ENCODE measurements around the gene RXRA. TPM values are rescaled to one million over a fixed set of nuclear protein-coding genes. Genes with fewer than 3 reads are reported as not detected.
A peak's percentile ranks its signal among the peaks of the same experiment; 100 is the strongest.

The RXRA gene
- total RNA-seq, 1 experiment from 2014 or later, result 14.1 TPM

- no peak for DNase-seq (ENCODE audit: low read depth)
Measured at GRCh38 chr9:134399435-134400056, 73.3 kb downstream of the RXRA start.

DNA sequence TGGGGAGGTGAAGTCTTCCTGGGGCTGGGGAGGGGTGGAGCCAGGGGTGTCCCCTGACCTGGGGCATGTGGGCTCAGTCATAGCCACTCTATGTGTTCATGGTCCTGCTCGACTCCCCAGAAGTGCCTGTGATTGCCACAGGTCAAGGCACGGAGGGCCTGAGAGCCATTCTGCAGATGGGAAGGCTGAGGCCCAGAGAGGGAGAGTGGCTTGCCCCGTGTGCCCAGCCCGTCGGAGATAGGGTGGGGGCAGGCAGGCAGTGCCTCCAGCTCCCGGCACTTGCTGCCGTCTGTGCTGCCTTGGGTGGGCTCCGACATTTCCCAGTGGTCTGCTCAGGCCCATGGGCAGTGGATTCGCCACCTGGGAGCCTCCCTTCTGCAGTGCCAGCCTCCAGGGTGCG is 74.0 kb downstream of the RXRA start:
- DNase-seq (ENCODE audit: low read depth), result no peak

DNA sequence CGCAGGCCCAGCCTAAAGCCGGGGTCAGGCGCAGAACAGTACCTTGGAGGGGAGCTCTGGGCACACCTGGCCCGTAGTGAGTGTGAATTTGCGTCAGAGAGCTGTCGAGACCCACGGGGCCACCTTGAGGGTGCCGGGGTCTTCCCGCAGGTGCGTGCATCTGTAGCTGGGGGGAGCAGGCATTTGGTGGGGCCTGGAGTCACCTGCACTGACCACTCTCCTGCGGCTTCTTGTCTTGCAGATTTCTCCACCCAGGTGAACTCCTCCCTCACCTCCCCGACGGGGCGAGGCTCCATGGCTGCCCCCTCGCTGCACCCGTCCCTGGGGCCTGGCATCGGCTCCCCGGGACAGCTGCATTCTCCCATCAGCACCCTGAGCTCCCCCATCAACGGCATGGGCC is 75.1 kb downstream of the RXRA start:
- DNase-seq (ENCODE audit: low read depth), result no peak

DNA sequence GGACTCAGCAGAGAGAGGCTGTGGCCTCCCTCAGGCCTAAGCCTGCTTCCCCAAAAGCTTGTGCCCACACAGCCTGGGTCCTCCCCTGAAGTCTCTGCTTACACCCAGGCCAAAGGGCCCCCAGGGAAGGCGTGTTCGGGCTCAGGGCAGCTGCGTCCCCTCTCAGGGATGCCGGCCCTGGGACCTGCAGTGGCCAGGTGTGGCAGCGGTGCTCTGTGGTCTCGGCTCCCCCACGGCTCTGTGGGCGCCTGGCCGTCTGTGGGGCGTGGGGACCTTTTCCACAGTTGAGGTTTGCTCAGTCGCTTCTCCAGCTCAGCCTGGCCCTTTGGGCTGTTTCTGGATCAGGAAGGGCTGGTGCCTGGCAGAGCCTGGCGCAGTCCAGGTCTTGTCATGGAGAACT is 75.9 kb downstream of the RXRA start:
- DNase-seq (ENCODE audit: low read depth), result no peak

- DNase-seq (ENCODE audit: low read depth), result no peak
Measured at GRCh38 chr9:134403292-134403681, 77.0 kb downstream of the RXRA start.

- peak; percentile 93 for DNase-seq (ENCODE audit: low read depth)
Measured at GRCh38 chr9:134403682-134404301, 77.5 kb downstream of the RXRA start.

- DNase-seq (ENCODE audit: low read depth), result no peak
Measured at GRCh38 chr9:134404376-134405358, 78.4 kb downstream of the RXRA start.

GRCh38 chr9:134405527-134405926 is 79.3 kb downstream of the RXRA start:
- no peak for DNase-seq (ENCODE audit: low read depth)

DNA sequence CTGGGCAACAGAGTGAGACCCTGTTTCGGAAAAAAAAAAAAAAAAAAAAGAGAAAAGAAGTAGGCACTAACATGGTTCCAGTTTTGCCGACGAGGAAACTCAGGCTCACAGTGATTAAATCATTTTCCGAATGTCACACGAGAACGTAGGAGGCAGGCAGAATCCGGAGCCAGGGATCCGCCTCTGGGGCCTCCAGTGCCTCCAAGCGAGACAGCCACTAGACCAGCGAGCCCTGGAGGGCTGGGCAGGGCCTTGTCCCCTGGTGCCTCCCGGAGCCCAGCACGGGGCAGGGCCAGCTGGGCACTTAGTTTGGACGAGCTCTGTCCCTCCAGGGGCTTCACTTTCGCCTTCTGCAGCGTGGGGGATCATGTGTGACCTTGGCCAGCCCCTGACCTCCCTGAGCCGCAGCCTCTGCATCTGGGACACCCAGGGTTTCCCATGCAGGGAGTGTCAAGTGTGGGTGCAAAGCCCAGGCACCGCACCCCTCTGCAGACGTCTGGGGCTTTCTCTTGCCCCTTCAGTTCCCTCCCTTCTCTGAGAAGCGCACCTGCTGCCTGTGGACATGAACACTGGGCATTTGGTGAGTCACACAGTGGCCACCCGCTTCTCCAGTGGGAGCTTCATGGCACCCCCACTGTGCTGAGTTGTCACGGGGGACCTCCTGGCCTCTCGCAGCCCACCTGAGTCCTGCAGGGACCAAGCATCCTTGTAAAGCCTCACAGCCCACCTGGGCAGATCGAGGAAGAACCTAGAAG is 80.3 kb downstream of the RXRA start:
- peak; percentile 53 for DNase-seq (ENCODE audit: low read depth)

- peak; percentile 98 for DNase-seq (ENCODE audit: low read depth)
Measured at GRCh38 chr9:134407121-134407779, 81.0 kb downstream of the RXRA start.

DNA sequence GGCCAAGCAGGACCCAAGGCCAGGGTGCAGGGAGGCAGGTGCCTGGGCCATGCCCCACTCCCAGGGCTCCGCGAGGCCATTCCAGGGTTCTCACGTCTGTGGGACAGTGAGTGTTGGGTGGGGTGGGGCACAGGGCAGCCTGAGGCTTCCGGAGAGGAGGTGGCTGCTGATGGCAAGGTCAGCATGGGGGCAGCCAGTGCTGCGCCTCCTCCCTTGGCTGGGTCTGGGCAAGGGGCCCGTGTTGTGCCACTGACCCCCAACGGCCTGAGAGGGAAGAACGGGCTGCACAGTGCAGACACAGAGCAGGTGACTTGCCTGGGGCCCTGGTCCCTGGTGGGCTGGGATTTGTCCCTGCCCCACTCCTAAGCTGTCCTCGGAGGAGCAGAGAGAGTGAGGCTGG is 82.1 kb downstream of the RXRA start:
- peak; percentile 46 for DNase-seq (ENCODE audit: low read depth)

DNA sequence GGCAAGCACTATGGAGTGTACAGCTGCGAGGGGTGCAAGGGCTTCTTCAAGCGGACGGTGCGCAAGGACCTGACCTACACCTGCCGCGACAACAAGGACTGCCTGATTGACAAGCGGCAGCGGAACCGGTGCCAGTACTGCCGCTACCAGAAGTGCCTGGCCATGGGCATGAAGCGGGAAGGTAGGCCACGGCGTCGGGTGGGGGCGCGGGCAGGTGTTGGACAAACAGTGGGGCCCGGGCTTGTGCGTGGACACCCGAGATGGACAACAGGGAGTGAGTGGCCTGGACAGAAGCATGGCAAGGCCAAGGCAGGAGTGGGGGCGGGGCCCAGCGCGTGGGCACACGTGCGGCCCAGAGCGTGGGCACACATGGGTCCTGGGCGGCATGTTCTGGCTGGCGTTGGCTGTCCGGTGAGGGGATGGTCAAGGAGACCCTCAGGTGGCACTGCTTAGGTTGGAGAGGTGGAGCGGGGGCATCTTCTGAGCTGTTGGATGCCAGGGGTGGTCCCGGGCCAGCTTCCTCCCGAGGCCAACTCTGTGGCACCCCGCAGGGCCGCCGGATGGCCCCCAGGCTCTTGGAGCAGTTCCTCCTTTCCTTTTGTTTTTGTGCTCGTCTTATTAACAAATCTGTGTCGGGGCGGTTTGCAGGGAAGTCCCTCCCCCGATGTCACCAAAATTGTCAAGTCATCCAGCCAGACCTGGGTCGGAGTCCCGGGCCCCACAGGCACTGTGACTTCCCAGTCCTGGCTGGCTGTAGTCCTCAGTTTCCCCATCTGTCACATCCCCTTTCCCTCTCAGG is 82.9 kb downstream of the RXRA start:
- no peak for DNase-seq (ENCODE audit: low read depth)

DNA sequence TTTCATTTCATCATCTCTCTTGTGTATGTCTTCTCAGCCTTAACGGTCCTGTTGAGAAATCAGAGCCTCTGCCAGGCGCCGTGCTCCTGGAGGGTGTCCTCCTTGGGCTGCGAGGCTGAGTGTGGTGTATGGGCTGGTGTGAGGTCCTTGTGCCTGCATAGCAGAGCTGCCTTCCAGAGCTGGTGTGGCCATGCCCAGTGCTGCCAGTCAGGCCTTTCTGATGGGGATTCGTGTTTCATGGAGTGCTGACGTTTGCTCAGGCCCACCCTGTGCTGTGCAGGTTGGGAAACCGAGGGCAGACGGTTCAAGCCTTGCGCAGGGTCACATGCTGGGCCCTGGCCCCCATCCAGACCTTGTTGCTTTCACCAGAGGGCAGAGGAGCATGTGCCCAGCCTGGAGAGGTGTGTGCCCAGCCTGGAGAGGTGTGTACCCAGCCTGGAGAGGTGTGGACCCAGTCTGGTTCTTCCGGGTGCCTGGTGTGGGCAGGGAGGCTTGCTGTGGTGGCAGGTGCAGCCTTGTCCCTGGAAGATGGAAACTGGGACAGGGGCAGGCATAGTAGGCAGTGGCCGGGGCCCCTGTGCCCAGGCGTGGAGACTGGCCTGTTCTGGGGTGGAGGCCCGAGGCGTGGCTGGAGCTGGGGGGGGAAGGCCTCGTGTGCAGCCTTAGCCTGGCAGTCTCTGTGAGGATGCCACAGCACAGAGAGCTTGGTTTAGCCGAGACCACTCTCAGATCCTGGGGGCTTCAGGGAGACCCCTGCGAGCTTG is 84.0 kb downstream of the RXRA start:
- DNase-seq (ENCODE audit: low read depth), result no peak

DNA sequence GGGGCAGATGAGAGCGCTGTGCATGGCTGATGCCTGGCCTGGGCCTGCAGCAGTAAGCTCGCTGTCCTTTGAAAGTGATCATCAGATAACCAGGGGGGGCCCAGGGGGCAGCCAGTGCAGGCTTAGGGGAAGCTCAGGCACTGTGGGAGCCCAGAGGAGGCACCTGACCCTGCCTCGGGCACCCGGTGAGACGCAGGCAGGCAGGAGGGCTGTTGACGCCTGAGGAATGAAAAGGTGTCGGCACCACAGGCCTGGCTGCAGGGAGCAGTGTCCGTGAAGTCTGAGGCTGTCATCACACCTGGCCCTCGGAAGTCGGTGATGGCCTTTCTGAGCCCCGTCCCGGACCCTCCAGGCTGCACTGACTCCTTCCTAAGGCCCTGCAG is 84.6 kb downstream of the RXRA start:
- no peak for DNase-seq (ENCODE audit: low read depth)

GRCh38 chr9:134411440-134412297 is 85.4 kb downstream of the RXRA start:
- DNase-seq (ENCODE audit: low read depth), result no peak

- DNase-seq (ENCODE audit: low read depth), result no peak
Measured at GRCh38 chr9:134412298-134412711, 86.0 kb downstream of the RXRA start.

- DNase-seq (ENCODE audit: low read depth), result no peak
Measured at GRCh38 chr9:134413112-134413715, 87.0 kb downstream of the RXRA start.

DNA sequence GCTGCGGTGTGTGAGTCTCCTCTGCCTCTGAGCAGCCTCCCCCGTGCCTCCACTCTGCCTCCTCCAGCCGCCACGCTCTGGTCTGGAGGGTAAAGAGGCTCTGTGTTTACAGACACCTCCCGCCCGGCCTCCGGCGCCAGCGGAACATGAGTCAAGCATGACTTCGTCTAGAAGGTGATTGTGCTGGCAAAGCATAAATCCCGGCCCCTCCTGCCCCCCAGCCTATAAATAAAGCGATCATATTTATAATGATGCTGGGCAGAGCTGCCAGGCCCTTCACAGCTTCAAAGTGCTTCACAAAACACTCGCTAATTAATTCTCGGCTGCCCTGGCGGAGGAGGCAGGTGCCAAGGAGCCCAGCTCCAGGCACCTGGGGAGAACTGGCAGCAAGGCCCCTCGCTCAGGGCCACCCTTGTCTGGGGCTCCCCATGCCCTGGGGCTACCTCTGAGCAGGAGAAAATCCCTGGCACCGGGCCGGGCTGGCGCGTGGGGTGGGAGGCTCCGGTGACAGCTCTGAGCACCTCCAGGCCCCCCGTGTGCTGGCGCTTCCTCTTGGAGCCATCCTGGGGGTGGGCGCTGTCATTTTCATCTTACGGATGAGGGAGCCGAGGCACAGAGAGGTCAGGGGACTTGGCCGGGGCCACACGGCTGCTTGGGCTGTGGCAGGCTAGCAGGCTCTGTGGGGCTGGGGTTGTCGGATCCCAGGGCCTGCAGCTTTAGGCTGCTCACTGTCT is 87.8 kb downstream of the RXRA start:
- peak; percentile 97 for DNase-seq (ENCODE audit: low read depth)

Data from Daoy (cell line).